SK-N-SH (cell line): Measurements from ENCODE around the gene CREB5.

ENCODE experiments used
- EP300 ChIP-seq, 2 experiments: IDR thresholded peaks; 2 replicates each; pipeline versions ENCODE4 v1.4.0 to v1.6.1; 2012; ENCODE audit warnings: borderline replicate concordance in 1 of 2, low read depth in 1 of 2, low read length in 1 of 2
- FOSL2 ChIP-seq: IDR thresholded peaks from 2 replicates; pipeline ENCODE4 v1.4.0; 2012; ENCODE audit warnings: low read depth, mild to moderate bottlenecking, moderate library complexity, borderline replicate concordance
- MAX ChIP-seq: IDR thresholded peaks from 2 replicates; pipeline ENCODE4 v1.4.0; 2012; ENCODE audit warnings: low read depth
- REST ChIP-seq: IDR thresholded peaks from 2 replicates; pipeline ENCODE4 v1.6.1; 2012; ENCODE audit warnings: mild to moderate bottlenecking, low read depth, low read length, moderate library complexity
- RXRA ChIP-seq: IDR thresholded peaks from 2 replicates; pipeline ENCODE4 v1.4.0; 2012; ENCODE audit warnings: low read depth, mild to moderate bottlenecking, borderline replicate concordance
- SIN3A ChIP-seq: IDR thresholded peaks from 2 replicates; pipeline ENCODE4 v1.6.1; 2012; ENCODE audit warnings: low read depth, mild to moderate bottlenecking, low read length, moderate library complexity, borderline replicate concordance
- SMC3 ChIP-seq: IDR thresholded peaks from 2 replicates; pipeline ENCODE4 v1.6.1; 2012; ENCODE audit warnings: low read depth, low read length, improper control_type of control experiment
- TCF12 ChIP-seq: IDR thresholded peaks from 2 replicates; pipeline ENCODE4 v1.4.0; 2012
- TEAD4 ChIP-seq: IDR thresholded peaks from 2 replicates; pipeline ENCODE4 v1.4.0; 2012; ENCODE audit warnings: mild to moderate bottlenecking, borderline replicate concordance; ENCODE audit not compliant: insufficient read depth
- USF2 ChIP-seq: fragments of 150-350 bp; IDR thresholded peaks from 2 replicates; pipeline ENCODE4 v1.6.1; 2017; ENCODE audit warnings: antibody characterized with exemption, low read length, low read depth, borderline replicate concordance
- YY1 ChIP-seq: IDR thresholded peaks from 2 replicates; pipeline ENCODE4 v1.4.0; 2012; ENCODE audit warnings: low read depth, mild to moderate bottlenecking
- TF ChIP-seq, protein P1 (sequence below): fragments of 200-600 bp; sonication (generic); IDR thresholded peaks from 2 replicates; pipeline ENCODE4 v1.6.1; 2017; ENCODE audit warnings: antibody characterized with exemption, mild to moderate bottlenecking, moderate library complexity

GRCh38 chr7:28418311-28418710, 6.0 kb downstream of the CREB5 start:
- TF ChIP-seq SIN3A: no peak
- TF ChIP-seq REST: no peak
- no peak for TF ChIP-seq USF2
- TF ChIP-seq, protein P1, sequence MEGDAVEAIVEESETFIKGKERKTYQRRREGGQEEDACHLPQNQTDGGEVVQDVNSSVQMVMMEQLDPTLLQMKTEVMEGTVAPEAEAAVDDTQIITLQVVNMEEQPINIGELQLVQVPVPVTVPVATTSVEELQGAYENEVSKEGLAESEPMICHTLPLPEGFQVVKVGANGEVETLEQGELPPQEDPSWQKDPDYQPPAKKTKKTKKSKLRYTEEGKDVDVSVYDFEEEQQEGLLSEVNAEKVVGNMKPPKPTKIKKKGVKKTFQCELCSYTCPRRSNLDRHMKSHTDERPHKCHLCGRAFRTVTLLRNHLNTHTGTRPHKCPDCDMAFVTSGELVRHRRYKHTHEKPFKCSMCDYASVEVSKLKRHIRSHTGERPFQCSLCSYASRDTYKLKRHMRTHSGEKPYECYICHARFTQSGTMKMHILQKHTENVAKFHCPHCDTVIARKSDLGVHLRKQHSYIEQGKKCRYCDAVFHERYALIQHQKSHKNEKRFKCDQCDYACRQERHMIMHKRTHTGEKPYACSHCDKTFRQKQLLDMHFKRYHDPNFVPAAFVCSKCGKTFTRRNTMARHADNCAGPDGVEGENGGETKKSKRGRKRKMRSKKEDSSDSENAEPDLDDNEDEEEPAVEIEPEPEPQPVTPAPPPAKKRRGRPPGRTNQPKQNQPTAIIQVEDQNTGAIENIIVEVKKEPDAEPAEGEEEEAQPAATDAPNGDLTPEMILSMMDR: no peak
- TF ChIP-seq TCF12: no peak
- no peak for TF ChIP-seq FOSL2
- no peak for TF ChIP-seq TEAD4
- TF ChIP-seq YY1: no peak
- TF ChIP-seq MAX: no peak
- no peak for TF ChIP-seq RXRA
- TF ChIP-seq EP300 (IDR thresholded peaks at IDR 0.05; ENCODE audit: borderline replicate concordance in 1 of 2, low read depth in 1 of 2, low read length in 1 of 2): no peak
- TF ChIP-seq SMC3: no peak
